ENCODE results near the gene EPB42.
A peak's percentile ranks its signal among the peaks of the same experiment; 100 is the strongest.

The EPB42 gene

GRCh38 chr15:43185157-43186002, 35.4 kb downstream of the EPB42 start, which contains the start of gene CCNDBP1 (continued):
- TF ChIP-seq PRDM10 (tag by site-specific recombination; IDR thresholded peaks at IDR 0.05) = peak; percentile 31; the same call in 1 of the 2 replicates
- peak; percentile 31; the same call in 1 of the 2 replicates for TF ChIP-seq ZNF660 (tag by site-specific recombination; IDR thresholded peaks at IDR 0.05)
- TF ChIP-seq ZNF776 (tag by site-specific recombination; IDR thresholded peaks at IDR 0.05; ENCODE audit: borderline replicate concordance) = no peak
- no peak for TF ChIP-seq ZNF623 (tag by site-specific recombination; IDR thresholded peaks at IDR 0.05)
- TF ChIP-seq ZNF473 (tag by site-specific recombination; IDR thresholded peaks at IDR 0.05) = no peak
- TF ChIP-seq ZNF843 (tag by site-specific recombination; IDR thresholded peaks at IDR 0.05) = peak; percentile 57; the same call in 1 of the 2 replicates
- TF ChIP-seq ZNF394 (tag by site-specific recombination; IDR thresholded peaks at IDR 0.05; ENCODE audit: borderline replicate concordance) = peak; percentile 81; the same call in 1 of the 2 replicates
- TF ChIP-seq ZXDB (tag by site-specific recombination; IDR thresholded peaks at IDR 0.05) = peak; percentile 87
- peak; percentile 40 for TF ChIP-seq ZNF366 (tag by site-specific recombination; conservative IDR thresholded peaks at IDR 0.05)
- peak; percentile 25; the same call in 1 of the 2 replicates for TF ChIP-seq ZSCAN5A (tag by site-specific recombination; IDR thresholded peaks at IDR 0.05)
- peak; percentile 63 for TF ChIP-seq ZNF600 (tag by site-specific recombination; IDR thresholded peaks at IDR 0.05)
- peak; percentile 90 for TF ChIP-seq ZBTB48 (tag by site-specific recombination; IDR thresholded peaks at IDR 0.05)
- no peak for TF ChIP-seq ZNF239 (tag by site-specific recombination; IDR thresholded peaks at IDR 0.05)
- TF ChIP-seq ZNF692 (tag by site-specific recombination; IDR thresholded peaks at IDR 0.05) = peak; percentile 64; the same call in 1 of the 2 replicates
- peak; percentile 63; the same call in 1 of the 2 replicates for TF ChIP-seq ZBTB17 (tag by site-specific recombination; IDR thresholded peaks at IDR 0.05)
- TF ChIP-seq ZNF280D (tag by site-specific recombination; IDR thresholded peaks at IDR 0.05) = no peak
- TF ChIP-seq ZEB2 (tag by site-specific recombination; IDR thresholded peaks at IDR 0.05) = peak; percentile 38; the same call in 1 of the 2 replicates
- no peak for TF ChIP-seq ZNF266 (tag by site-specific recombination; IDR thresholded peaks at IDR 0.05; ENCODE audit: low read depth)
- TF ChIP-seq ZNF324 (tag by site-specific recombination; IDR thresholded peaks at IDR 0.05) = no peak
- no peak for TF ChIP-seq HIC1 (tag by site-specific recombination; IDR thresholded peaks at IDR 0.05)
- TF ChIP-seq ZNF292 (tag by site-specific recombination; IDR thresholded peaks at IDR 0.05; ENCODE audit: borderline replicate concordance, low read depth) = no peak
- peak; percentile 67; the same call in 1 of the 2 replicates for TF ChIP-seq KLF8 (tag by site-specific recombination; IDR thresholded peaks at IDR 0.05)
- no peak for TF ChIP-seq ZNF837 (tag by site-specific recombination; IDR thresholded peaks at IDR 0.05)
- TF ChIP-seq ZNF549 (tag by site-specific recombination; IDR thresholded peaks at IDR 0.05) = no peak
- TF ChIP-seq ZNF449 (tag by site-specific recombination; IDR thresholded peaks at IDR 0.05) = no peak
